Breast epithelium (tissue), 4 donors: Measurements from ENCODE around the gene ZNF780B. TPM values are rescaled to one million over a fixed set of nuclear protein-coding genes. Genes with fewer than 3 reads are reported as not detected.
"Not testable (repeated sequence)": the region's sequence is repeated elsewhere in the genome, so short reads cannot be mapped to it uniquely, and the experiment has no call there.

Experiments used
- DNase-seq, 2 donors: peaks; one replicate each; pipeline ENCODE4 v3.0.0-alpha.2; 2019; ENCODE audit warnings: low spot score in 2 of 2
- H3K27ac ChIP-seq, 2 donors: fragments of 200-600 bp; sonication (generic) in 1 of 2; one replicate each; pipeline ENCODE4 v1.5.1; 2016 to 2019; ENCODE audit warnings: mild to moderate bottlenecking in 1 of 2
- H3K27me3 ChIP-seq, 2 donors: fragments of 200-600 bp; sonication (generic) in 1 of 2; one replicate each; pipeline versions ENCODE4 v1.5.1 to v1.6.0; 2017 to 2019; ENCODE audit warnings: control low read depth in 1 of 2, mild to moderate bottlenecking in 1 of 2
- H3K36me3 ChIP-seq: fragments of 200-600 bp; one replicate; pipeline ENCODE4 v1.5.1; 2019
- H3K4me1 ChIP-seq, 2 donors: fragments of 200-600 bp; sonication (generic); one replicate each; pipeline ENCODE4 v1.5.1; 2016 to 2019; ENCODE audit warnings: control low read depth in 1 of 2
- H3K4me3 ChIP-seq, 3 donors: fragments of 200-600 bp; sonication (generic); 1 replicate in 2 of 3; 2 replicates in 1 of 3; pipeline ENCODE4 v1.5.1; 2016 to 2019; ENCODE audit warnings: mild to moderate bottlenecking in 3 of 3, moderate library complexity in 2 of 3
- H3K9me3 ChIP-seq, 2 donors: fragments of 200-600 bp; sonication (generic) in 1 of 2; one replicate each; pipeline ENCODE4 v1.5.1; 2016 to 2019; ENCODE audit warnings: control low read depth in 1 of 2
- CTCF ChIP-seq, 3 donors: fragments of 450-650 bp; IDR thresholded peaks; one replicate each; pipeline ENCODE4 v1.5.1; 2016 to 2017; ENCODE audit warnings: antibody characterized with exemption in 3 of 3, mild to moderate bottlenecking in 3 of 3, moderate library complexity in 3 of 3
- POLR2A ChIP-seq: fragments of 450-650 bp; IDR thresholded peaks from one replicate; pipeline ENCODE4 v1.6.1; 2016; ENCODE audit warnings: antibody characterized with exemption, mild to moderate bottlenecking, moderate library complexity
- POLR2AphosphoS5 ChIP-seq, 3 donors: sonication (generic); formaldehyde crosslinking; IDR thresholded peaks; one replicate each; pipeline ENCODE4 v1.6.1; 2017; ENCODE audit warnings: antibody characterized with exemption in 3 of 3
- intact Hi-C: fragments of 100-400 bp; cut with DNase I; formaldehyde crosslinking; loops from one replicate; pipeline ENCODE4 v1.15.1; 2023; ENCODE audit warnings: low total_unique reads
- total RNA-seq, 3 donors: library from RNA; depleted of rRNA; stranded (reverse); fragments of >200 nt; gene quantifications; one replicate each; pipeline ENCODE4 v1.1.0, GENCODE V29; 2016

The ZNF780B gene
- total RNA-seq, 3 donors from 2014 or later: 12.5 to 30.4 (median 28.8) TPM

GRCh38 chr19:40053491-40053890 lies 2.5 kb downstream of the ZNF780B start:
- Histone ChIP-seq H3K4me3 (no peak overlapping the region), H3K36me3 (no peaks in the 10 kb centered on the region), H3K27ac (no peak overlapping the region), H3K9me3 (peaks cover 5 to 15% of the 10 kb centered on the region in 2 donors), H3K4me1 (peaks cover 0 to 13% of the 10 kb centered on the region in 2 donors), H3K27me3 (no peaks in the 10 kb centered on the region)
- TF ChIP-seq CTCF (IDR thresholded peaks at IDR 0.05) (no peak), POLR2A (no peak), POLR2AphosphoS5 (IDR thresholded peaks at IDR 0.05) (no peak)
- no peak for DNase-seq
- intact Hi-C loops: no loop called here

GRCh38 chr19:40041718-40042117 lies 14.3 kb downstream of the ZNF780B start:
- H3K36me3 ChIP-seq, intact Hi-C loops, H3K4me3 ChIP-seq, DNase-seq, H3K27me3 ChIP-seq, H3K27ac ChIP-seq, H3K4me1 ChIP-seq: not testable (repeated sequence)
- H3K9me3 ChIP-seq: peaks cover 29 to 40% of the 10 kb centered on the region in 2 donors

GRCh38 chr19:40038047-40038446 lies 18.0 kb downstream of the ZNF780B start:
- H3K4me1 ChIP-seq, H3K4me3 ChIP-seq, intact Hi-C loops, H3K27me3 ChIP-seq, DNase-seq, H3K27ac ChIP-seq, H3K36me3 ChIP-seq: not testable (repeated sequence)
- H3K9me3 ChIP-seq: peaks cover 48 to 49% of the 10 kb centered on the region in 2 donors

GRCh38 chr19:40035996-40036395 lies 20.0 kb downstream of the ZNF780B start:
- DNase-seq: no peak
- intact Hi-C loops: no loop called here
- H3K4me3 ChIP-seq: no peak overlapping the region
- no peaks in the 10 kb centered on the region for H3K4me1 ChIP-seq
- peaks cover 58 to 70% of the 10 kb centered on the region in 2 donors for H3K9me3 ChIP-seq
- no peaks in the 10 kb centered on the region for H3K36me3 ChIP-seq
- no peak overlapping the region for H3K27ac ChIP-seq
- no peaks in the 10 kb centered on the region for H3K27me3 ChIP-seq
- TF ChIP-seq CTCF (IDR thresholded peaks at IDR 0.05) (no peak), POLR2AphosphoS5 (IDR thresholded peaks at IDR 0.05) (no peak), POLR2A (no peak)

GRCh38 chr19:40033989-40034560 lies 22.0 kb downstream of the ZNF780B start:
- Histone ChIP-seq H3K4me1 (no peaks in the 10 kb centered on the region), H3K27ac (no peak overlapping the region), H3K9me3 (peaks cover 70 to 89% of the 10 kb centered on the region in 2 donors), H3K27me3 (no peaks in the 10 kb centered on the region), H3K36me3 (no peaks in the 10 kb centered on the region), H3K4me3 (no peak overlapping the region)
- DNase-seq: no peak
- intact Hi-C loops: no loop called here
- TF ChIP-seq CTCF (IDR thresholded peaks at IDR 0.05) (no peak), POLR2AphosphoS5 (IDR thresholded peaks at IDR 0.05) (no peak)

- no peak for DNase-seq
- H3K27me3 ChIP-seq: no peaks in the 10 kb centered on the region
- H3K4me3 ChIP-seq: no peak overlapping the region
- H3K4me1 ChIP-seq: no peaks in the 10 kb centered on the region
- H3K9me3 ChIP-seq: peaks cover 75 to 99% of the 10 kb centered on the region in 2 donors
- no peak overlapping the region for H3K27ac ChIP-seq
- TF ChIP-seq POLR2A: no peak
- no peak for TF ChIP-seq CTCF (IDR thresholded peaks at IDR 0.05)
- no peak for TF ChIP-seq POLR2AphosphoS5 (IDR thresholded peaks at IDR 0.05)
- intact Hi-C loops: no loop called here
- no peaks in the 10 kb centered on the region for H3K36me3 ChIP-seq
These were observed 29.4 kb downstream of the ZNF780B start for GRCh38 chr19:40026597-40026970.
